Heart left ventricle (tissue), 13 donors: ENCODE measurements around the gene CCNT1.

Experiments used
- CTCF ChIP-seq, 12 donors: fragments of 200-600 bp; sonication (generic) in 4 of 12; IDR thresholded peaks; one replicate each; pipeline versions ENCODE4 v1.5.0 to v1.8.0; 2018 to 2022; ENCODE audit warnings: antibody characterized with exemption in 12 of 12, mild to moderate bottlenecking in 5 of 12
- POLR2A ChIP-seq, 2 donors: fragments of 450-650 bp; IDR thresholded peaks; one replicate each; pipeline ENCODE4 v1.6.1; 2017; ENCODE audit warnings: antibody characterized with exemption in 2 of 2, mild to moderate bottlenecking in 2 of 2, moderate library complexity in 2 of 2
- donor health status: ischemic (EF 13 %, LVEDD 7.1; RV severe dilation, severe dysfunction).
- donor health status: DM: no; HTN: yes; CAD: no.
- donor health status: DM: no; HTN: no; CAD: no.
- donor health status: ischemic (EF 25% LVEDD 6.9; RV normal size, moderate dysfunction).
- donor health status: ischemic (EF 25% LVEDD 5.7; RV mildly dilated, moderate dysfunction).
- donor health status: ischemic (EF 35%, LVEDD 5.7; RV mildly dilated, moderate dysfunction).
- donor health status: nonischemic (EF 11% LVEDD 7.7; RV severe dilation, severe dysfunction).
- donor health status: DM: yes; HTN: yes; CAD: no.
- donor health status: PGD.
- donor health status: ischemic (EF 29% LVEDD 5.4; RV normal size, mild dysfunction).
- donor health status: nonischemic (EF 23%, LVEDD 6.1; RV moderate dilation, normal function).

GRCh38 chr12:48765753-48766162 lies 49.3 kb upstream of the CCNT1 start:
- TF ChIP-seq CTCF (IDR thresholded peaks at IDR 0.05) (no peak), POLR2A (IDR thresholded peaks at IDR 0.05) (no peak)
